ENCODE measurements around the gene DCAF8.

Gene DCAF8

DNA sequence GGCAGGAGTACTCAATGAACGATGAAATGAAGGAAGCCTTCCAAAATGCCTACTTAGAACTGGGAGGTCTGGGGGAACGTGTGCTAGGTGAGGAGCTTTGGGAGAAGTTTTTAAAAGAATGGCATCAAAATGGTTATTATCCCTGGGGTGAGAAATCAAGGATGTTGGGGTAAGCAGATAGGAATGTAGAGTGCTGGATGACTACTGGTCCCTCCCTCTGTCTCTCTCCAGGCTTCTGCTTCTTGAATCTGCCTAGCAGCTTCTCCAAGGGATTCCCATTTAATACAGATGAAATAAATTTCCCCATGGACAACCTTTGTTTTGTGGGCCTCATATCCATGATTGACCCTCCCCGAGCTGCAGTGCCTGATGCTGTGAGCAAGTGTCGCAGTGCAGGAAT, 91.0 kb downstream of the DCAF8 start:
- Histone ChIP-seq H3K27me3 (peaks cover 30% of the 10 kb centered on the region), H3K9me3 (no peaks in the 10 kb centered on the region), H3K36me3 (no peaks in the 10 kb centered on the region), H3K4me1 (ENCODE audit: control insufficient read depth in 1 of 2, insufficient read depth in 1 of 2, low read depth in 1 of 2, low read length in 1 of 2) (peaks cover 11 to 18% of the 10 kb centered on the region in 2 experiments), H3K4me3 (ENCODE audit: low read depth in 1 of 2, low read length in 1 of 2) (no peak overlapping the region), H3K27ac (no peak overlapping the region)
- TF ChIP-seq, protein P1, sequence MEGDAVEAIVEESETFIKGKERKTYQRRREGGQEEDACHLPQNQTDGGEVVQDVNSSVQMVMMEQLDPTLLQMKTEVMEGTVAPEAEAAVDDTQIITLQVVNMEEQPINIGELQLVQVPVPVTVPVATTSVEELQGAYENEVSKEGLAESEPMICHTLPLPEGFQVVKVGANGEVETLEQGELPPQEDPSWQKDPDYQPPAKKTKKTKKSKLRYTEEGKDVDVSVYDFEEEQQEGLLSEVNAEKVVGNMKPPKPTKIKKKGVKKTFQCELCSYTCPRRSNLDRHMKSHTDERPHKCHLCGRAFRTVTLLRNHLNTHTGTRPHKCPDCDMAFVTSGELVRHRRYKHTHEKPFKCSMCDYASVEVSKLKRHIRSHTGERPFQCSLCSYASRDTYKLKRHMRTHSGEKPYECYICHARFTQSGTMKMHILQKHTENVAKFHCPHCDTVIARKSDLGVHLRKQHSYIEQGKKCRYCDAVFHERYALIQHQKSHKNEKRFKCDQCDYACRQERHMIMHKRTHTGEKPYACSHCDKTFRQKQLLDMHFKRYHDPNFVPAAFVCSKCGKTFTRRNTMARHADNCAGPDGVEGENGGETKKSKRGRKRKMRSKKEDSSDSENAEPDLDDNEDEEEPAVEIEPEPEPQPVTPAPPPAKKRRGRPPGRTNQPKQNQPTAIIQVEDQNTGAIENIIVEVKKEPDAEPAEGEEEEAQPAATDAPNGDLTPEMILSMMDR (IDR thresholded peaks at IDR 0.05), result no peak

DNA sequence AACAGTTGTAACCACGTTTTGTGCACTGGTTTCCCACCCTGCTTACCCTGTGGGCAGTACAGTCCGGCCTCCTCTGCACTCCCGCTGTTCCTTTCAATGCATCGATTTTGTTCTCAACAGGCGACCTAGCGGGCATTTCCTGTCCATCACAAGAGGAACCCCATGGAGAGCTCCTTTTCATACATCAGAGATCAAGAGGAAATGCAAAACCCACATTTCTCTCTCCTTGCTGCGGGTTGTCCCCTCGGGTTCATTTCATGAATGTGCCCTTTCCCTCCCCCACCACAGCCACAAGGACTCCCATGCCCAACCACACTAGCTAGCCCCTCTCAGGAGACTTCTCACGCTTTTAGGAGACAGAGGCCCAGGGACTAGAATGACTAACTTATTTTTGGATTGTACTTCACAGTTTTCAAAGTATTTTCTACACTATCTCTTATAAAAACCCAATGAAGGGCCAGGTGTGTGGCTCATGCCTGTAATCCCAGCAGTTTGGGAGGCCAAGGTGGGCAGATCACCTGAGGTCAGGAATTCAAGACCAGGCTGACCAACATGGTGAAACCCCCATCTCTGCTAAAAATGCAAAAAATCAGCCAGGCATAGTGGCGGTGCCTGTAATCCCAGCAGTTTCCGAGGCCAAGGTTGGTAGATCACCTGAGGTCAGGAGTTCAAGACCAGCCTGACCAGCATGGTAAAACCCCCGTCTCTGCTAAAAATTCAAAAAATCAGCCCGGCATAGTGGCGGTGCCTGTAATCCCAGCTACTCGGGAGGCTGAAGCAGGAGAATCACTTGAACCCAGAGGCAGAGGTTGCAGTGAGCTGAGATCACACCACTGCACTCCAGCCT, 92.6 kb downstream of the DCAF8 start:
- Histone ChIP-seq H3K4me1 (ENCODE audit: control insufficient read depth in 1 of 2, insufficient read depth in 1 of 2, low read depth in 1 of 2, low read length in 1 of 2) (peaks cover 18 to 27% of the 10 kb centered on the region in 2 experiments), H3K4me3 (ENCODE audit: low read depth in 1 of 2, low read length in 1 of 2) (no peak overlapping the region)
- TF ChIP-seq, protein P1 (IDR thresholded peaks at IDR 0.05), result no peak

DNA sequence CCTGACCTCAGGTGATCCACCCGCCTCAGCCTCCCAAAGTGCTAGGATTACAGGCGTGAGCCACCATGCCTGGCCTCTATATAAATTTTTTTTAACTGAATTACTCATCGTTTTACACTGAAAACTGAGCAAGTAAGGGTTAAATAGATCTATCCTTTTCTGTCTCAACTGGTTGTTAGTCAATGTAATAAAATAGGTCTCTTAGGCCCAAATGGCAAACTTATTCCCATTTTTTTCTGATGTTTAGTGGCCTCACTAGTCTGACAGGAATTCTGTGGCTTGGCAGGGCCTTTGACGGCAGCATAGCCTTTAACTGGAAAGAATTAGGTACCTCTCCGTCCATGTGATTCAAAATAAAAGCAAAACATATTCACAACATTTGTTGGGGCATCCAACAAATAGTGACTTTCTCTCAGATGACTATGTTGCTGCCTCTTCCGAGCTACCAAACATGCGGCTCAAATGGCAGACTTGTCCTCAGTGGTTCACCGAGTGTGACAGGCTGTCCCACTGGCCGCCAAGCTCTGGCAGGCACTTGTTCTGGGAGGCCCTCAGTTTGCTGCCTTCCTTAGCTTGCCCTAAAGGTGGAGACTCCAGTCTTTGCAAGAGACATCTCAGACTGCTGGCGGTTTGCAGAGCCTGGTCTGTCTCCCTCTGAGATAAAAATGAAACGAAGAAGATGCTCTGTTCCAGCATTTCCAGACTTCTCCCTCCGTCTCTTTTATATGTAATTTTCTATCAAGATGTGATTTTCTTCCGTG, 93.6 kb downstream of the DCAF8 start:
- Histone ChIP-seq H3K4me3 (ENCODE audit: low read depth in 1 of 2, low read length in 1 of 2) (no peak overlapping the region), H3K27me3 (peaks cover 34% of the 10 kb centered on the region), H3K4me1 (ENCODE audit: control insufficient read depth in 1 of 2, insufficient read depth in 1 of 2, low read depth in 1 of 2, low read length in 1 of 2) (peaks cover 18 to 27% of the 10 kb centered on the region in 2 experiments), H3K36me3 (no peaks in the 10 kb centered on the region), H3K9me3 (no peaks in the 10 kb centered on the region), H3K27ac (no peak overlapping the region)
- TF ChIP-seq, protein P1 (IDR thresholded peaks at IDR 0.05), result no peak

More for the DNA sequence above, 92.6 kb downstream of the DCAF8 start:
- Histone ChIP-seq H3K9me3 (no peaks in the 10 kb centered on the region), H3K27ac (no peak overlapping the region), H3K36me3 (no peaks in the 10 kb centered on the region), H3K27me3 (peaks cover 31% of the 10 kb centered on the region)

DNA sequence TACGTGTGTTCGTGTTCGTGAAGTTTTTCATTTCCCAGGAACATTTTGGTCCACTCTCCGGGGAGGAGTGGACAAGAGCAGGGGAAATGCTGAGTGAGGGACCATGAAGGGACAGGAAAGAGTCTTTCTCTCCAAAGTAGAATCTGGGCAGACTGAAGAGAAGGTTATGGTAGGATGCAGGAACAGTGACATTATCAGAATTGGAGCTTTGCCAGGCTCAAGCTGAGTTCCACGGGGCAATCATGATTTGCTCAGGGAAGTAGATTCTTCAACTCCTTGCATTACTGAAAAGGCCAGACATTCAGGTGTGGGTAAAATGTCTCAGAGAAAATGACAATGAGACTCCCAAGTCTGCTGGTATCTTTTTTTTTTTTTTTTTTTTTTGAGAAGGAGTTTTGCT, 94.3 kb downstream of the DCAF8 start:
- Histone ChIP-seq H3K9me3 (no peaks in the 10 kb centered on the region), H3K4me1 (ENCODE audit: control insufficient read depth in 1 of 2, insufficient read depth in 1 of 2, low read depth in 1 of 2, low read length in 1 of 2) (peaks cover 18 to 27% of the 10 kb centered on the region in 2 experiments), H3K36me3 (no peaks in the 10 kb centered on the region), H3K4me3 (ENCODE audit: low read depth in 1 of 2, low read length in 1 of 2) (no peak overlapping the region), H3K27me3 (peaks cover 34% of the 10 kb centered on the region), H3K27ac (no peak overlapping the region)
- TF ChIP-seq, protein P1 (IDR thresholded peaks at IDR 0.05), result no peak

DNA sequence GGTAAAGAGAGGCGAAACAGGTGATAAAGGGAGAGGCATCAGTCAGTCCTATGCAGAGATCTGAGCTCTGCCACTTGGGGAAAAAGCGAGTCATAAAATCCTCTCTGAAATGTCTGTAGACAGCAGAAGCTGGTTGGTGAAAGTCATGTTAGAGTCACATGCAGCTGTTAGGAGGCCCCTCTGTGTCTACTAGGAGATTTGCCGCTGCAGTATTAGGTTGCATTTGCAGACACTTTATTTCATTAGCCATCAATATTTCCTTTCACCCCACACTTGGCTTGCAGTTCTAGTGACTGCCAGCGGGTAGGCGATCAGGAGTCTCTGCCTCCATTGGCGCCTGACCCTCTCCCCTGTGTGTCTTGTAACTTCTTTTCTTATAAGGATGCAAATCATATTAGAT, 94.8 kb downstream of the DCAF8 start:
- TF ChIP-seq, protein P1 (IDR thresholded peaks at IDR 0.05), result no peak
- Histone ChIP-seq H3K4me1 (ENCODE audit: control insufficient read depth in 1 of 2, insufficient read depth in 1 of 2, low read depth in 1 of 2, low read length in 1 of 2) (peaks cover 18 to 27% of the 10 kb centered on the region in 2 experiments), H3K36me3 (no peaks in the 10 kb centered on the region), H3K4me3 (ENCODE audit: low read depth in 1 of 2, low read length in 1 of 2) (no peak overlapping the region), H3K27ac (no peak overlapping the region), H3K9me3 (no peaks in the 10 kb centered on the region), H3K27me3 (peaks cover 34% of the 10 kb centered on the region)
